Kasumi-1 (cell line): ENCODE measurements around the gene RPLP2.

ENCODE experiments used
- DNase-seq, 2 experiments: peaks; one replicate each; lab custom pipeline; 2025; lab: John Stamatoyannopoulos, UW

RPLP2 gene

DNA sequence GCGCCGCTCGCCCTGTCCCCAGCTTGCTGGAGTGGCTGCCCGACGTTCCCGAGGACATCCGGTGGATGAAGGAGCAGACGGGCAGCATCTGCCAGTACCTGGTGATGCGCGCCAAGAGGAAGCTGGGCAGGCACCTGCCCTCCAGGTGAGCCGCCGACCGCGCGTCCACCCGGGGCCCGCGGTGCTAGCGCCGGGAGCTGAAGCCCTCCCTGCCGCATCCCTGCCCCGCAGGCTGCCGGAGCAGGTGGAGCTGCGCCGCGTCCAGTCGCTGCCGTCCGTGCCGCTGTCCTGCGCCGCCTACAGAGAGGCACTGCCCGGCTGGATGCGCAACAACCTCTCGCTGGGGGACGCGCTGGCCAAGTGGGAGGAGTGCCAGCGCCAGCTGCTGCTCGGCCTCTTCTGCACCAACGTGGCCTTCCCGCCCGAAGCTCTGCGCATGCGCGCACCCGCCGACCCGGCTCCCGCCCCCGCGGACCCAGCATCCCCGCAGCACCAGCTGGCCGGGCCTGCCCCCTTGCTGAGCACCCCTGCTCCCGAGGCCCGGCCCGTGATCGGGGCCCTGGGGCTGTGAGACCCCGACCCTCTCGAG lies 14.6 kb downstream of the RPLP2 start:
- DNase-seq, result no peak

DNA sequence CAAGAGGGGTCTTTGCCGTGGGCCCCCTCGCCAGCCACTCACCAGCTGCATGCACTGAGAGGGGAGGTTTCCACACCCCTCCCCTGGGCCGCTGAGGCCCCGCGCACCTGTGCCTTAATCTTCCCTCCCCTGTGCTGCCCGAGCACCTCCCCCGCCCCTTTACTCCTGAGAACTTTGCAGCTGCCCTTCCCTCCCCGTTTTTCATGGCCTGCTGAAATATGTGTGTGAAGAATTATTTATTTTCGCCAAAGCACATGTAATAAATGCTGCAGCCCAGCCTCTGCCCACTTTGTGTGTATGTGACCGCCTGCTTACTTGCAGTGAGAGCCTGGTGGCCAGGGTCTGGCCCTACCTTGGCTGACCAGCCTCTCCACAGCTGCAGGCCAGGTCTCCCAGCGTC lies 15.2 kb downstream of the RPLP2 start:
- no peak for DNase-seq

DNA sequence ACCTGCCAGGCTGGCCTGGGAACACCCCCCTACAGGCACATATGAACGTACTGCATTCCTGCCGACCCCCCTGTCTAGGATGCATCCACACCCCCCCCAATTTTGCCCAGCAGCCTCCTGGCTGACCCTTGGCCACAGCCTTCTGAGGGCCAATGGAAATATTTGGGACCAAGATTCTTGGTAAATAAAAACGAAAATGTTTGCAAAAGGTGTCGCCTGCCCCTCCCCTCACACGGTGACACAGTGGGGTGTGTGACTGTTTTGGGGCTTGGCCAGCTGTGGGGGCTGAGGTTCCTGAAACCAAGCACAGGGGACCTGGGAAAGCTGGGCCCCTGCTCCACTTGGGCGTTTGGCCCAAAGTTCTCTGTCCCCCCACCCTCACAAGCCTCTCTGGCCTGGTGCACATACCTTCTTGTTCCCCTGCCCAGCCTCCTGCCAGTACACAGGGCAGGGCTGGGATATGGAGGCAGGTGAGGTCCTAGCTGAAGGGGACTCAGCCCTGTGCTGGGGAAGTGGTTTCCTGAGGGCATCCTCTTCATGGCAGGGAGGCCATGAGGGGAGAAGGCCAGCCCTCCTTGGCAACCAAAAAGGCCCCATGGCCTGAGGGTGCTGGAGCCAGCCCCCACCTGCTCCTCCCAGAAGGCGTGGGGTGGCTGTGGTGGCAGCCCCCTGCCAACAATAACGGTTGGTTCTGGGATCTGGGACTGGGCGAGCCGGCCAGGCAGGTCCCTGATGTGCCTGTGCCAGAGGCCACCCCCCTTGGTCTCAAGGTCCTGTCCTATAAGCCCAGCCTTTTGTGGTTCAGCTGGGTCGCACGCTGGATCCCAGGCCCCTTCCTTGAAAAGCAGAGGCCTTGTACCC lies 15.8 kb downstream of the RPLP2 start:
- no peak for DNase-seq

DNA sequence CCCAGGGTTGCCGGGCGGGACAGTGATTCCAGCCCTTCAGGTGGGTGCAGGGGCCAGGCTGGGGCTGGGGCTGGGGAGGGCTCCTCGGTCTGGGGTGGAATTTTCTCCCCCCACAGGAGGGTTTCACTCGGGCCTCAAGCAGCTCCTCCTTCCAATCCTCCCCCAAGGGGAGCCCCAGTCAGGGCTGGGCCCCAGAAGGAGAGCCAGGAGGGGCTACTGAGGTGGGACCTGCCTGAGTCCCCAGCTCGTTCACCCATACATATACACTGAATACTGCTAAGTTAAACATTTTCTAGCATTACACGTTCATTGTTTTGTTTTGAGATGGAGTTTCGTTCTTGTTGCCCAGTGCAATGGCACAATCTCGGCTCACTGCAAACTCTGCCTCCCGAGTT lies 16.5 kb downstream of the RPLP2 start:
- no peak for DNase-seq

DNA sequence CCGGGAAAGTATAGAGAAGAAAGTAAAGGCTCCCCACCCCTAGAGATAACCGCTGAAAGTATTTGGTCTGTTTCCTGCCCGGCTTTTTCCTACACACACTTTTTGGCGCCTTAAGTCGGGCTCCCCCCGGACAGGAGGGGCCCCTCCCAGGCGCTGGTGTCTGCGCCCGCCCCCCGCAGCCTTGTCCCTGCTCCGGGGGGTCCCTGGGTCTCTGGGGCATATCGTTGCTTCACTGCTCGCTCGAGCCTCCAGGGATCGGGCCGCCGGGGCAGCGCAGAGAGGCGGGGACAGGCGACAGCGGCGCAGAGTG lies 17.0 kb downstream of the RPLP2 start:
- peak in 1 of 2 experiments; percentile 28 for DNase-seq

DNA sequence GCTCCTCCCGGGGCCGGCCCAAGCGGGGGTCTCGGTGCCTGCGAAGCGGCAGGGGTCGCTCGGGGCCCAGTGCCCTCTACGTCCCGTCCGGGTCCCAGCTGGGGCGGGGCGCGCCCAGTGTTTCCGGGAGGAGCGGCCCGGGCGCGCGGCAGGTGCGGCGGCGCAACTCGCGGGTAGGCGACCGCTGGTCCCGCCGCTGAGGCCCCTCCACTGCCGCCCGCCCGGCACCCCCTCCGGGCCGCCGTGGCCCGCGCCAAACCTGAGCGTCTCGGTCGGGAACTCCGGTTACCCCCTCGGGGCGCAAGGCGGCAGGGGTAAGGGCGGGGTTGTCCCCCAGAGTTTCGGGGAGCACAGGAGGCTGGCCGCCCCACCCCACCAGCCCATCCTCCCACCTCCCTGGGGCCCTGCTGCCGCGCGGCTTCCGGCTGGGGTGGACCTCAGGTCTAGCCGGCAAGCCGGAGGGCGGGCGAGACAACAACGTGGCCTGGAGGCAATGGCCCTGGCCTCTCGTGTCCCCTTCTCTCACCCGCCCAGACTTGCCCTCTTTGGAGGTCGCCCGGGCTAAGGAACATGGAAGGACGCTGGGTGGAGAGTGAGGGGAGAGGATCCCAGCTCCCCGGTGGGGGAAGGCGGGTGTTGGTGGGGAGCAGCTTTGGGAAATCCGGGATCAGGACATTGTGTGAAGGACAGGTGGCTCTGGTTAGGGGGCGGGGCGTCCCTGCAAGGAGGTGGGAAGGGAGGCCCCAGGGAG lies 17.6 kb downstream of the RPLP2 start:
- DNase-seq, result no peak

DNA sequence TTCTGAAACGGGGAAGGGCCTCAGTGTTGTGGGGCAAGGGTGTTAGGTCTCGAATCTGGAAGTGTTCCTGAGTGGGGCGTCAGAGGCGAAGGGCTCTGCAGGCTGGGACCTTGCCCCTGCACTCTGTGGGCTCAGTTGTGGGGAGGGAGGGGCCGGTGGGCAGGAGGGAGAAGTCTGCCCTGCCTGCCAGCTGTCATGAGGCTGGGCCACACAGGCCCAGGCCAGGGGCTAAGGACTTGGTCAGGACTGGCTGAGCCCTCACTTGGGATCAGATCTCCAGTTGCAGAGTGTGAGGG lies 18.1 kb downstream of the RPLP2 start, which contains the start of gene CRACR2B:
TSS of gene CRACR2B (plus strand) at position 23 of the 296 bp plus-strand sequence. CDS start 689 bp downstream, outside the sequence.
- DNase-seq, result no peak

DNA sequence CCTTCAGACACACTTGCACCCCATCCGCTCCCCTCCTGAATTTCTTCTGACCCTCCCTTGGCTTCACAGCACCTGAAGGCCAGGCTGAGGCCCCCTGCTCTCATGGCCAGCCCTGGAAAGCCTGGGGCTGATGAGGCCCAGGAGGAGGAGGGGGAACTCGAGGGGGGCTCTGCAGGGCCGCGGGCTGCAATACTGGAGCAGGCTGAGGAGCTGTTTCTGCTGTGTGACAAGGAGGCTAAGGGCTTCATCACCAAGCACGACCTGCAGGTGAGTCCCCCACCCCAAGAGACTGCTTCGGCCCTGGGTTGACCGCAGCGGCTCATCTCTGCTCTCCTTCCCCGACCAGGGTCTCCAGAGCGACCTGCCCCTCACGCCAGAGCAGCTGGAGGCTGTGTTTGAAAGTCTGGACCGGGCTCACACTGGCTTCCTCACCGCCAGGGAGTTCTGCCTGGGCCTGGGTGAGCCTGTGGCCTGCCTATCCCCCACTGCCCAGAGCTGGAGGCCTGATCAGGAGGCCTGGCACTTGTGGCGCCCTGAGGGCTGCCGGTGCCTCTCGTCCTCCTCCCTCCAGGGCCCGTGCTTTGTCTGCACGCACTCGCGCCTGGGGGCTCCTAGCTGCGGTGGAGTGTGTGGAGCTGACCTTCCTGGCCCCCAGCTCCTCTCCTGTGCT lies 18.9 kb downstream of the RPLP2 start:
- no peak for DNase-seq

DNA sequence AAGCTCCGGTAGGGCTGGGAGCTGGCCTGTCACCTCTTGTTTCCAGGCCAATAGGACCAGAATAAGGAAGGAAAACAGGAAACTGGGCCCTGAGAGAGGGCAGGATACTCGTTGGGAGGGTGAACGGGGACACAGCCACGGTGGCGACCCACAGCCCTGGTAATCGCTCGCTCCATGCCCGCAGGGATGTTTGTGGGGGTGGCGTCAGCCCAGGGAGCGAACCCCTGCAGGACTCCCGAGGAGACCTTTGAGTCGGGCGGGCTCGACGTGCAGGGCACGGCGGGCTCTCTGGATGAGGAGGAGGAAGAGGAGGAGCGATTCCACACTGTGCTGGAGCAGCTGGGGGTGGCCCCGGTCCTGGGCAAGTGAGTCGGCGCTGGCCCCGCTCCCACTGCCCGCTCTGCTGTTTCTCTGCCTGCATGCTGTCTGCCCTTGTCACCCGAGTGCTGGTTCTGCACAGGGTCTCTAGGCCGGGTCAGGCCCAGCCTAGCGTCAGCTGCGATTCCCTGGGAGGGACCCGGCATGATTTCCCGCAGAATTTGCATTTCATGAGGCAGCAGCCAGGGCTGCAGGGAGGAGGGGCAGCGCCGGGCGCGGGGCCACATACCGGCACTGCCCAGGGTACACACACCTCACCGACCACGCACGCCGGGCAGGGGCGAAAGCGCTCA lies 19.5 kb downstream of the RPLP2 start:
- no peak for DNase-seq

DNA sequence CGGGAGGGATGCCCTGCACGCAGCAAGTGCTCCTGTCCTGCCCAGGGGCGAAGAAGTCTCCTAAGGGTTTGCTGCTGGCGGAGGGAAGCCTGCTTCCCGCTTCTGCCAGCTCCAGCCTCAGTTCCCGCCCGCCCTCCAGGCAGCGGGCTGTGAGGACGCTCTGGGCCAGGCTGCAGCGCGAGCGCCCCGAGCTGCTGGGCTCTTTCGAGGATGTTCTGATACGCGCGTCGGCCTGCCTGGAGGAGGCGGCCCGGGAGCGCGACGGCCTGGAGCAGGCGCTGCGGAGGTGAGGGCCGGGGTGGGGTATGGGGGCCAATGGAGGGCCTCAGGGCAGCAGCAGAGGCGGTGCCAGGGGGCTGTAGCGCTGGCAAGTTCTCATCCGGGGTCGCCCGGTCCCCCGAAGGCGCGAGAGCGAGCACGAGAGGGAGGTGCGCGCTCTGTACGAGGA lies 20.1 kb downstream of the RPLP2 start:
- no peak for DNase-seq

DNA sequence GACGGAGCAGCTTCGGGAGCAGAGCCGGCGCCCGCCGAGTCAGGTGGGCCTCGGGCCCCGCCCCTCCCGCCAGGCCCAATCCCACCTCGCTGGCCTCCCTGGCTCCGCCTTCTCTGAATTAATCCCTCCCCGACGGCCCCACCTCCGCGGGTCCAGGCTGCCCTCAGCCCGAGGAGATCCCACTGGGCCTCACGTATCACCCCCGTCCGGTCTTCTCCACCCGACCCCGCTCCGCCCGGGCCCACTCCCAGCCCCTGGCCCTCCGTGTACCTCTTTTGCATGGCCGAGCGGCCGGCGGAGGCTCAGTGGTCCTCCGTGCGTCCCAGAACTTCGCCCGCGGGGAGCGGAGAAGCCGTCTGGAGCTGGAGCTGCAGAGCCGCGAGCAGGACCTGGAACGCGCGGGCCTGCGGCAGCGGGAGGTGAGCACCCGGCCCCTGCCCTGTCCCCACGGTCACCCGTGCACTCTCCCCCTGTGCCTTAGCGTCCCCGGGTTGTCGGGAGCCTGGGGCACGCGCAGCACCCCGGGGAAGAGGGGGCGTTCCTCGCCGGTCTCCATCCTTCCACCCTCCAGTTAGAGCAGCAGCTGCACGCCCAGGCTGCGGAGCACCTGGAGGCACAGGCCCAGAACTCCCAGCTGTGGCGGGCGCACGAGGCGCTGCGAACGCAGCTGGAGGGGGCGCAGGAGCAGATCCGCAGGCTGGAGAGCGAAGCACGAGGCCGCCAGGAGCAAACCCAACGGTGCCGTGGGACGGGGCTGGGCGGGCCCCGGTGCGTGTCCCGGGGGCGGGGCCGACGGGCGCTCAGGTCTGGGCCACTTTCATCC lies 20.7 kb downstream of the RPLP2 start:
- DNase-seq, result peak; percentile 66

DNA sequence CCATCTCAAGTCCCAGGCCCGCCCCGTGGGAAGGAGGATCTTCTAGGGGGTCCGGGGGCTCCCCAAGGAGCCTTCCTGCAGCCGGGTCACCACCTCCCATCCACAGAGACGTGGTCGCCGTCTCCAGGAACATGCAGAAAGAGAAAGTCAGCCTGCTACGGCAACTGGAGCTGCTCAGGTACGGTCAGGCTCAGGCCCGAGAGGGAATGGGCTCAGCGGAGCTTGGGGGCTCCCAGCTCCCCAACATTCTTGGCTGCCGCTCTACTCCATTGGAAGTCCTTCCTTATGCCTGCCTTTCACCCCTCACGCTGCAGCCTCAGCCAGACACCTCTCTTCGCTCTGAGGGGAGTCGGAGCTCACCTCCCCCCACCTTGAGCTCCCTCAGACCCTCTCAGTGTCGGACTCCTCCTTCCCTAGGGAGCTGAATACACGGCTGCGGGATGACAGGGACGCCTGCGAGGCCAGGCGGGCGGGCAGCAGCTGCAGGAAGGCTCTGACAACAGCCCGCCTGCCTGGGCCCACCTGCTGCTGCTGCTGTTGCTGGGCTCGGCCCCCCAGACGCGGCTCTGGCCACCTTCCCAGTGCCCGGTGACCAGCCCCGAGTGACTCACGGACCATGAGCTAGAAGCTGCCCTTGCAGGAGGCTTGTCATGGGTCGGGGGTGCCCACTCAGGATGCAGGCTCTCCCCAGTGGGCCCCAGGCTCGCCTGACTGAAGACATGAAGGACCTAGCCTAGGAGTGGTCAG lies 21.5 kb downstream of the RPLP2 start:
- DNase-seq, result no peak

DNA sequence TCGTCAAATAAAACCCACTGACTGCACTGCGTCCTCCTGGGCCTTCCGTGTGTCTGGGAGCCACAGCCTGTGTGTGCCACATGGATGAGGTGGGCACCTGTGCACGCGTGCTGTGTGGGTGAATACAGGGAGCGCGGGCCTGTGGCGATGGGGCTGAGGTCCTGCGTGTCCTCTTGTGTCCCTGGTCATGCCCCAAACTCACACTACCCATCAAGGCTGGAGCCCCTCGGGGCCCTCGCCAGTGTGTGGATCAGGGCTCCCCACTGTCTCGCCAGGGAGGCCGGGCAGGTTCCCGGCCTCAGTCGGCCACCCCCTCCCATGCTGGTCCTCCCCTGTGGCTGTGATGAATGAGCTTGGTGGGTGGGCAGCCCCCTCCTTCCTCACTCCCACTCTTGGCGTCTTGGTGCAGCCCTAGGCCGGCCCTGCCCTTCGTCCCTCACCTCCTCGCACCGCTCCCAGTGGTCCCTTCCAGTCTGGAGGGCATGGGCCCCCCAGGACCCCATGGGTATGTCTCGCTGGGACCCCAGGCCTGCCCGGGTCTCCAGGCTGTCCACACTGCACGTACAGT lies 22.3 kb downstream of the RPLP2 start:
- no peak for DNase-seq

DNA sequence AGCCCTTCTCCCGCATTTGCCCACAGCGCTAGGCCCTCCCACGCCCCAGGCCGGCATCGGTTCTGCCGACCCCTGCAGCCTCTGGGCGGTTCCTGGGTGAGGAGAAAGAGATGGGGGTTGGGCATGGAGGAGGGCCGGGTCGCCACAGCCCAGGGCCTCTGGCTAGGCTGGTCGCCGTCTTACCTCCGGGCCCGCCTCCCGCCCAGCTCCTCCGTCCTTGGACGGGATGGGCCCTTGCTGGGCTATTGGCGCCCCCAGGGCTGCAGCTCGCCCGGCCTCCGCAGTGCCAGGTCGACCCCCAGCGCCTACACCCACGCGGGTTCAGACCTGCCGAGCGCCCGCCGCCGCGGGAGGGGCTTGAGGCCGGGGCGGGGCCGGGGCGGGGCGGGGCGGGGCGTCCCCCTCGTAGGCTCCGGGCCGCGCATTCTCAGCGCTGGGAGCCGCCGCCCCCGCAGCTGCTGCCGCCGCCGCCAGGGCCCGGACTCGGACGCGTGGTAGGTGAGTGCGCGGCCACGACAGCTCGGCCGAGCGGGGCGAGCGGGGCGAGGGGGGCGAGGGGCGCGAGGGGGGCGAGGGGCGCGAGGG lies 22.9 kb downstream of the RPLP2 start, which contains the start of gene CD151:
TSS of gene CD151 (plus strand) at position 424 of the 585 bp plus-strand sequence. CDS start 3,118 bp downstream, outside the sequence.
- DNase-seq, result peak in 1 of 2 experiments; percentile 40

DNA sequence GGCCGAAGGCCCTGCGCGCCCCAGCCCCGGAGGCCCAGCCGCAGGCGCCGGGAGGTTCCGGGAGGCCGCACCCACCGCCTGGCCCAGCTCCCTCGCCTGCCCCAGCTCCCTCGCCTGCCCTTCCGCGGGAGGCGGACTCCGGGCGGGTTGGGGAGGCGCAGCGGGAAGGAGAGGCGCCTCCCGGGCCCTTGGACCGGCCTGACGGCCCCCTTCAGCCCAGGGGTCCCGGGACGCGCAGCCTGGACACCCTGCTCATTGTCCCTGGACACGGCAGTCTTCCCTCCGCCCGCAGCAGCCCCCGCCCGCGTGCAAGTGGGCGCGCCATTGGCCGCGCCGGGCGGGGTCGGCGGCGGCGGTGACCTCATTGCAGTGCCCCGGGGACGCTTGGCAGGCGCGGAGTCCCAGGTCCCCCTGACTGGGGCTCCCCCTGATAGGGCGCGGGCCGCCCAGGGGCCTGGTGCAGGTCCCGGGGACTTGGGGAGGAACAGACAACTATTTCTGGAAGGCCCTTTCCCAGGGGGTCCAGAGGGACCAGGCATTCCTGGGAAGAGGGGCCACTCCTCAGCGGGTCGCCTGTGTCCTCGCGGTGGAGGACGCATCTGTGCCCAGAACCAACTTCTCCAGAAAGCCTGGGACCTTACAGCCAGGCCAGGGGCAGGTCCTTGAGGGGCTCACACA lies 23.5 kb downstream of the RPLP2 start:
- DNase-seq, result peak in 1 of 2 experiments; percentile 24

DNA sequence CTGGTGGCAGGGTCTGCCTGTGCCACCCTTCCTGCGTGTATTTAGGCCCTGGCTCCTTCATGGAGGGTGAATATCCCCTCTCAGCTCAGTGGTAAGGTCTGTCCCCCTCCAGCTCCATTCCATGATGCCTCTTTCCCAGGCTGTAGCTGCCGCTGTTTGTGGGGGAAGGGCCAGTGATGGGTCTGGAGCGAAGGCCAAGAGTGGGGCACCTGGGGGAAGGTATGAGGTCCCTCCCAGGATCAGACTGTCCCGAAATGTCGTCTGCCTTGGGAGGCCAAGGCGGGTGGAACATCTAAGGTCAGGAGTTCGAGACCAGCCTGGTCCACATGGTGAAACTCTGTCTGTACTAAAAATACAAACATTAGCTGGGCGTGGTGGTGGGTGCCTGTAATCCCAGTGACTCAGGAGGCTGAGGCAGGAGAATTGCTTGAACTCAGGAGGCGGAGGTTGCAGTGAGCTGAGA lies 24.1 kb downstream of the RPLP2 start:
- no peak for DNase-seq

DNA sequence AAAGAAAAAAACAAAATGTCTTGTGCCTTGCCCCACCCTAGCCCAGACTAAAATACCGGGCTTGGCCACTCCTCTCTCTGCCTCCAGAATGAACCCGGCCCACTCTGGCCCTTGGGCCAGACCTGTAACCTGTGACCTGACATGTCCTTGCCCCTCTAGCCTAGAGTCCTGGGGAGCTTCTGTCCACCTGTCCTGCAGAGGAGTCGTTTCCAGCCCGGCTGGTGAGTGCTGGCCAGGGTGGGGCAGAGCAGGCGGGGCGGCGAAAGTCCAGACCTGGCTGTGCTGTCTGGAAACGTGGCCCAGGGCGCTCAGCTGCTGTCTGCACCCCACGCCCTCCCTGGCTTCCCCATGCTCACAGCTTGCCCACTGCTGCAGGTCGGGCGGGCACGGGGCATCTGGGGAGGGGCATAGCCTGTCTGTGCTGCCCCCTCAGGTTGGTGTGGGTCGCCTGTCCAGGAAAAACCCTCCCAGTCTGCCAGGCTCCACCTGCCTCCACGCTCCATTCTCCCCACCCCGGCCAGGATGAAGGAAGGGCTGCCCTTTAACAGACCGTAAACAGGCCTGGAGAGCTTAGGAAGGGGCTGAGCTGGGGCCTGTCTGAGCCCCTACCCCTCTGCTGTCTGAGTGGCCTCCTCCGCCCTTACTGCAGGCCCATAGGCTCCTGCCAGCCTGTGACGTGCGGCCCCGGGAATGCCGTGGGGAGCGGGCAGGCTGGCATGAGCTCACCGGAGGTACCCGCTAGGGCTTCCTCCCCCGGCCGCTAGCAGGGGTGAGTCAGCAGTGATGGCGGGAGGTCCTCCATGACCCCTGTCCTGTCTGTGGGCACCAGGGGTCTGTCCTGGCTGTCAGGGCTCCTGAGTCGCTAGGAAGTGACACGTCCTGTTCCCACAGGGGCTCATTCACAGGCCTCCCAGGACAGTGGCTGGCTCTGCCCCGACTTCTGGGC lies 24.9 kb downstream of the RPLP2 start:
- no peak for DNase-seq

DNA sequence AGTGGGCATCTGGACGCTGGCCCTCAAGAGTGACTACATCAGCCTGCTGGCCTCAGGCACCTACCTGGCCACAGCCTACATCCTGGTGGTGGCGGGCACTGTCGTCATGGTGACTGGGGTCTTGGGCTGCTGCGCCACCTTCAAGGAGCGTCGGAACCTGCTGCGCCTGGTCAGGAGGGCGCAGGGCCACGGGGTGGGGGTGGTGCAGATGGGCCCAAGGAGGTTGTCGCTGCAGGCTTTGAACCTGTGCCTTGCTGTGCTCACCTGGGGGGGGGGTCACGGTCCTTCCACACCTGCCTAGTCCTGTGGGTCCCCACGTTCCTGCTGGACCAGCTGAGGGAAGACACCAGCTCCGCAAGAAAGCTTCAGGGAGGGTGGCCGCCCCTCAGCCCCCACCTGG lies 26.5 kb downstream of the RPLP2 start:
- DNase-seq, result no peak
